Smooth muscle cell (in vitro differentiated cells): ENCODE results near the gene FAAP20. TPM values are rescaled to one million over a fixed set of nuclear protein-coding genes. Genes with fewer than 3 reads are reported as not detected.

Source experiments
- DNase-seq: peaks from one replicate; lab custom pipeline; 2025; ENCODE audit not compliant: unreplicated experiment; lab: John Stamatoyannopoulos, UW
- H2AFZ ChIP-seq: fragments of 200-600 bp; sonication (generic); 2 replicates; pipeline ENCODE4 v1.6.0; 2016; ENCODE audit warnings: antibody characterized with exemption, low read depth, mild to moderate bottlenecking
- H3F3A ChIP-seq: fragments of 200-600 bp; sonication (generic); 2 replicates; pipeline ENCODE4 v1.6.0; 2017; ENCODE audit warnings: antibody characterized with exemption, low read depth
- H3K27ac ChIP-seq: fragments of 200-600 bp; sonication (generic); 2 replicates; pipeline ENCODE4 v1.5.1; 2016; ENCODE audit warnings: low read depth, mild to moderate bottlenecking
- H3K27me3 ChIP-seq: fragments of 200-600 bp; sonication (generic); 2 replicates; pipeline ENCODE4 v1.6.1; 2016; ENCODE audit warnings: low read depth, mild to moderate bottlenecking
- H3K36me3 ChIP-seq: fragments of 200-600 bp; sonication (generic); 2 replicates; pipeline ENCODE4 v1.5.1; 2016; ENCODE audit warnings: low read depth
- H3K4me1 ChIP-seq: fragments of 200-600 bp; sonication (generic); 2 replicates; pipeline ENCODE4 v1.5.1; 2016; ENCODE audit warnings: low read depth
- H3K4me2 ChIP-seq: fragments of 200-600 bp; sonication (generic); 2 replicates; pipeline ENCODE4 v1.6.0; 2016; ENCODE audit warnings: mild to moderate bottlenecking
- H3K4me3 ChIP-seq: fragments of 200-600 bp; sonication (generic); 2 replicates; pipeline ENCODE4 v1.5.1; 2016; ENCODE audit warnings: mild to moderate bottlenecking
- H3K79me2 ChIP-seq: fragments of 200-600 bp; sonication (generic); 2 replicates; pipeline ENCODE4 v1.6.0; 2016; ENCODE audit warnings: low read depth, mild to moderate bottlenecking
- H3K9ac ChIP-seq: fragments of 200-600 bp; sonication (generic); 2 replicates; pipeline ENCODE4 v1.6.0; 2016; ENCODE audit warnings: low read depth
- H3K9me3 ChIP-seq: fragments of 200-600 bp; sonication (generic); replicated peaks from 2 replicates; pipeline ENCODE4 v1.5.1; 2016; ENCODE audit warnings: low read depth
- H4K20me1 ChIP-seq: fragments of 200-600 bp; sonication (generic); 2 replicates; pipeline ENCODE4 v1.6.0; 2016; ENCODE audit warnings: low read depth
- CTCF ChIP-seq: fragments of 200-600 bp; sonication (generic); IDR thresholded peaks from 2 replicates; pipeline ENCODE4 v1.5.1; 2017; ENCODE audit warnings: borderline replicate concordance, mild to moderate bottlenecking, antibody characterized with exemption; ENCODE audit not compliant: insufficient read depth, poor library complexity, severe bottlenecking
- WGBS: methylation state at CpG from one replicate; pipeline ENCODE4 v1.1.7; 2016; ENCODE audit warnings: low lambda C conversion rate; 5-methylcytosine and 5-hydroxymethylcytosine counted together
- polyA plus RNA-seq: library from polyadenylated mRNA; unstranded; fragments of >200 nt; fragmentation: Nextera tagmentation; extraction: Ambion mirVana; gene quantifications from 2 replicates; pipeline ENCODE4 v1.2.1, GENCODE V29; 2016
- total RNA-seq: library from RNA; depleted of rRNA; stranded (reverse); fragments of >200 nt; gene quantifications from 2 replicates; pipeline ENCODE4 v1.2.3, GENCODE V29; 2014

FAAP20 gene
- total and polyA plus RNA-seq, 2 experiments from 2014 or later: 33.1 to 162 TPM

DNA sequence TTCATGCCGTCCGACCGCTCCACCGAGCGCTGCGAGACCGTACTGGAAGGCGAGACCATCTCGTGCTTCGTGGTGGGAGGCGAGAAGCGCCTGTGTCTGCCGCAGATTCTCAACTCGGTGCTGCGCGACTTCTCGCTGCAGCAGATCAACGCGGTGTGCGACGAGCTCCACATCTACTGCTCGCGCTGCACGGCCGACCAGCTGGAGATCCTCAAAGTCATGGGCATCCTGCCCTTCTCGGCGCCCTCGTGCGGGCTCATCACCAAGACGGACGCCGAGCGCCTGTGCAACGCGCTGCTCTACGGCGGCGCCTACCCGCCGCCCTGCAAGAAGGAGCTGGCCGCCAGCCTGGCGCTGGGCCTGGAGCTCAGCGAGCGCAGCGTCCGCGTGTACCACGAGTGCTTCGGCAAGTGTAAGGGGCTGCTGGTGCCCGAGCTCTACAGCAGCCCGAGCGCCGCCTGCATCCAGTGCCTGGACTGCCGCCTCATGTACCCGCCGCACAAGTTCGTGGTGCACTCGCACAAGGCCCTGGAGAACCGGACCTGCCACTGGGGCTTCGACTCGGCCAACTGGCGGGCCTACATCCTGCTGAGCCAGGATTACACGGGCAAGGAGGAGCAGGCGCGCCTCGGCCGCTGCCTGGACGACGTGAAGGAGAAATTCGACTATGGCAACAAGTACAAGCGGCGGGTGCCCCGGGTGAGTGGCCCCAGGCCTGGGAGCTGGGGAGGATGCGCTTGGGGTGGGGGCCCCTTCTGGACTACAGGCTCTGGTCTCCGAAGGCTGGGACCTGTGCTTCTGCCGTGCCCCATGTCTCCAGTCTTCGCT is 34.7 kb upstream of the FAAP20 start:
- H3K4me3 ChIP-seq: peak overlapping the region; percentile 74
- peak overlapping the region; percentile 72 for H3K9ac ChIP-seq
- H3K4me2 ChIP-seq: peak overlapping the region; percentile 98
- H3K9me3 ChIP-seq: no peaks in the 10 kb centered on the region
- no peaks in the 10 kb centered on the region for H3K36me3 ChIP-seq
- no peak overlapping the region for H2AFZ ChIP-seq
- H4K20me1 ChIP-seq: peaks cover 57% of the 10 kb centered on the region
- under 1% methylated on average over 77 of the region's 77 CpGs for WGBS
- peaks cover 57% of the 10 kb centered on the region for H3K79me2 ChIP-seq
- peak overlapping the region; percentile 80 for H3K27ac ChIP-seq
- DNase-seq: no peak
- H3F3A ChIP-seq: peaks cover 8% of the 10 kb centered on the region
- peaks cover 48% of the 10 kb centered on the region for H3K4me1 ChIP-seq
- H3K27me3 ChIP-seq: no peaks in the 10 kb centered on the region
- TF ChIP-seq CTCF: no peak

GRCh38 chr1:2228694-2229036 is 34.1 kb upstream of the FAAP20 start:
- Histone ChIP-seq H3K9me3 (no peaks in the 10 kb centered on the region), H3K4me3 (peak overlapping the region; percentile 74), H3K4me1 (peaks cover 42% of the 10 kb centered on the region), H3K27me3 (no peaks in the 10 kb centered on the region), H4K20me1 (peaks cover 51% of the 10 kb centered on the region), H3K79me2 (peaks cover 51% of the 10 kb centered on the region), H3K36me3 (no peaks in the 10 kb centered on the region), H3K27ac (no peak overlapping the region), H2AFZ (no peak overlapping the region), H3K4me2 (peak overlapping the region; percentile 98), H3K9ac (peak overlapping the region; percentile 72), H3F3A (peaks cover 8% of the 10 kb centered on the region)
- no peak for DNase-seq
- 0% methylated on average over 14 of the region's 50 CpGs for WGBS
- TF ChIP-seq CTCF: no peak

DNA sequence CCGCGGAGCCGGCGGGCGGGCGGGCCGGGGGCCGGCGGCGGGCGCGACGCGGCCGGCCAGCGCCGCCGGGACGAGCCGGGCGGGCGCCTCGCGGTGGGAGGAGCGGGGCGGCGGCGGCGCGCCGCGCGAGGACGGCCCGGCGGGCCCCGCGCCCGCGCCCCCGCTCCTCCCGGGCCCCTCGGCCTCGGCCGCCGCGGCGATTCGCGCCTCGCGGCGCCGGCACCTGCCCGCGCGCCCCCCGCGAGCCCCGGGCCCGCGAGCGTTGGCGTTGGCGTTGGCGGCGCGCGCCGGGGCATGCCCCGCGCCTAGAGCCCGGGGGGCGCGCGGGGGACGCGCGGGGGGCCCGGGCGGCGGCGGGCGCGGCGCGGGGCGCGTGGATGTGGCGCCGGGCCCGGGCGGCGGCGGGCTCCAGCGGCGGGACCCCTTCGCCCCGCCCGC is 33.6 kb upstream of the FAAP20 start, which contains the start of gene SKI:
Gene SKI (plus strand): TSS at position 163 of the 438 bp plus-strand sequence. CDS start 448 bp downstream, outside the sequence.
- no peak for DNase-seq
- peaks cover 46% of the 10 kb centered on the region for H4K20me1 ChIP-seq
- no peaks in the 10 kb centered on the region for H3K36me3 ChIP-seq
- peak within 1 kb of the TSS; percentile 82 for H3K4me3 ChIP-seq
- peaks cover 37% of the 10 kb centered on the region for H3K4me1 ChIP-seq
- WGBS: no CpG with 5 or more reads among the region's 100 CpGs
- H3F3A ChIP-seq: peaks cover 8% of the 10 kb centered on the region
- TF ChIP-seq CTCF: no peak
- H3K27me3 ChIP-seq: no peaks in the 10 kb centered on the region
- peak within 1 kb of the TSS; percentile 98 for H3K9ac ChIP-seq
- H3K4me2 ChIP-seq: peak within 1 kb of the TSS; percentile 98
- peaks cover 46% of the 10 kb centered on the region for H3K79me2 ChIP-seq
- H3K9me3 ChIP-seq: no peaks in the 10 kb centered on the region
- H2AFZ ChIP-seq: no peak within 1 kb of the TSS
- H3K27ac ChIP-seq: peak within 1 kb of the TSS; percentile 95
